Measurements from ENCODE around the gene DTNB. TPM values are rescaled to one million over a fixed set of nuclear protein-coding genes. Genes with fewer than 3 reads are reported as not detected.

DTNB gene
- total and polyA plus RNA-seq, 10 of the 15 experiments (the other 5 are each of a cell fraction or from before 2014, with no cell fraction given): 4.5 to 30.6 (median 11.9) TPM

DNA sequence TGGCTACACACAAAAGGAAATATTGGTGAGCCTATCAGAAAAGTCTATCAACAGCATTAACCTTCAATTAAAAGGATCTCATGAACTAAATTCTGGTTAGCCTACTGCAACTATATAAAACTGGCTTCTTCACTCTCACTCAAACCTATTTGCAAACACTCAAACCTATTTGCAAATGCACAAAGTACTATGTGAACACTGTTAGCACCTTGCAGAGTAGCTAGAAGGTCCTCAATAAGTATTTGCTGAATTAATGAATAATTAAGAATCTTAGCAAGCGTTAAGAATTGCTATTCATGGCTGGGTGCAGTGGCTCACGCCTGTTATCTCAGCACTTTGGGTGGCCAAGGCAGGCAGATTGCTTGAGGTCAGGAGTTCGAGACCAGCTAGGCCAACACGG is 150.3 kb downstream of the DTNB start:
- H3K9me3 ChIP-seq (replicated peaks; ENCODE audit: control insufficient read depth, insufficient read depth, low read length): no peaks in the 10 kb centered on the region; the same call in 2 of the 3 replicates
- no peak overlapping the region for H3K9ac ChIP-seq (ENCODE audit: control insufficient read depth, insufficient read depth, low read length)
- TF ChIP-seq MTA3 (IDR thresholded peaks at IDR 0.05; ENCODE audit: borderline replicate concordance, low read length): no peak
- no peak for TF ChIP-seq NR2C1 (IDR thresholded peaks at IDR 0.05)
- no peak for TF ChIP-seq IKZF2 (IDR thresholded peaks at IDR 0.05)
- ATAC-seq: no peak
- no peak for DNase-seq (ENCODE audit: low read depth, low spot score)
- no peaks in the 10 kb centered on the region for H3K79me2 ChIP-seq (ENCODE audit: control insufficient read depth, insufficient read depth, low read length)
- WGBS (ENCODE audit: insufficient coverage, insufficient replicate concordance, low lambda C conversion rate, missing lambda C conversion rate): 90% methylated on average over 4 of the region's 4 CpGs
- ChIA-PET SMC1A (ENCODE audit: uncharacterized antibody, unreplicated experiment) (interaction anchor here (0.6 to 4.6 kb wide), 9 partner anchors 34 to 357 kb away, joined by 3 to 33 read pairs (median 3); no protein-coding TSS in a partner anchor), CTCF (interaction anchor here (0.8 to 4.1 kb wide), 4 partner anchors 40 to 214 kb away, joined by 3 to 28 read pairs (median 8); no protein-coding TSS in a partner anchor), RAD21 (ENCODE audit: unreplicated experiment) (interaction anchor here (0.9 to 4.7 kb wide), 8 partner anchors 40 to 221 kb away, joined by 3 to 35 read pairs (median 6); partner anchors contain the start of gene DNMT3A), POLR2A (interaction anchor here (0.6 to 1.1 kb wide), 7 partner anchors 35 to 1084 kb away, joined by 3 to 7 read pairs (median 4); no protein-coding TSS in a partner anchor)
- BruUV-seq (replicated peaks): no TSS peak
- no peak for FAIRE-seq
- in situ Hi-C loops (cut with MboI) (no loop called here), intact Hi-C loops (cut with micrococcal nuclease; ENCODE audit: unreplicated experiment) (loop anchor here (2.0 to 5.0 kb wide), 3 partner anchors 34 to 356 kb away; no protein-coding TSS in a partner anchor)
- no peak overlapping the region for H2AFZ ChIP-seq (ENCODE audit: control insufficient read depth, low read depth, low read length)
- no peaks in the 10 kb centered on the region for H3K27me3 ChIP-seq (replicated peaks in 1 of 2; ENCODE audit: control insufficient read depth in 2 of 2, insufficient read depth in 2 of 2, low read length in 1 of 2)
- H4K20me1 ChIP-seq (ENCODE audit: control insufficient read depth, insufficient read depth): no peaks in the 10 kb centered on the region
- H3K4me1 ChIP-seq (ENCODE audit: control insufficient read depth, insufficient read depth, low read length): peaks cover 6% of the 10 kb centered on the region; the same call in 1 of the 2 replicates
- H3K4me3 ChIP-seq: no peak overlapping the region
- no peak overlapping the region for H3K27ac ChIP-seq (ENCODE audit: control insufficient read depth, insufficient read depth)
- H3K36me3 ChIP-seq (ENCODE audit: control insufficient read depth in 2 of 2, insufficient read depth in 2 of 2, low read length in 1 of 2): no peaks in the 10 kb centered on the region
- H3K4me2 ChIP-seq (ENCODE audit: control insufficient read depth, insufficient read depth): no peak overlapping the region

- Histone ChIP-seq H3K9me3 (replicated peaks; ENCODE audit: control insufficient read depth, insufficient read depth, low read length) (no peaks in the 10 kb centered on the region; the same call in 2 of the 3 replicates), H3K9ac (ENCODE audit: control insufficient read depth, insufficient read depth, low read length) (peak overlapping the region; percentile 34), H3K4me2 (ENCODE audit: control insufficient read depth, insufficient read depth) (peak overlapping the region; percentile 72), H4K20me1 (ENCODE audit: control insufficient read depth, insufficient read depth) (no peaks in the 10 kb centered on the region), H3K27ac (ENCODE audit: control insufficient read depth, insufficient read depth) (peak overlapping the region; percentile 67), H2AFZ (ENCODE audit: control insufficient read depth, low read depth, low read length) (peak overlapping the region; percentile 90), H3K27me3 (replicated peaks in 1 of 2; ENCODE audit: control insufficient read depth in 2 of 2, insufficient read depth in 2 of 2, low read length in 1 of 2) (no peaks in the 10 kb centered on the region), H3K4me3 (no peak overlapping the region), H3K79me2 (ENCODE audit: control insufficient read depth, insufficient read depth, low read length) (no peaks in the 10 kb centered on the region), H3K36me3 (ENCODE audit: control insufficient read depth in 2 of 2, insufficient read depth in 2 of 2, low read length in 1 of 2) (no peaks in the 10 kb centered on the region), H3K4me1 (ENCODE audit: control insufficient read depth, insufficient read depth, low read length) (peaks cover 6% of the 10 kb centered on the region; the same call in 1 of the 2 replicates)
- no TSS peak for BruUV-seq (replicated peaks)
- WGBS (ENCODE audit: insufficient coverage, insufficient replicate concordance, low lambda C conversion rate, missing lambda C conversion rate): 40% methylated on average over 10 of the region's 10 CpGs
- FAIRE-seq: peak; percentile 56
- ChIA-PET RAD21 (ENCODE audit: unreplicated experiment) (interaction anchor here (1.0 to 1.4 kb wide), 4 partner anchors 102 to 314 kb away, joined by 4 to 6 read pairs (median 4); partner anchors contain the start of gene DNMT3A), CTCF (interaction anchor here (0.9 to 3.8 kb wide), 7 partner anchors 41 to 214 kb away, joined by 3 to 13 read pairs (median 3); no protein-coding TSS in a partner anchor), POLR2A (interaction anchor here (0.9 kb wide), 2 partner anchors 103 to 159 kb away, joined by 3 to 5 read pairs; no protein-coding TSS in a partner anchor), SMC1A (ENCODE audit: uncharacterized antibody, unreplicated experiment) (interaction anchor here (0.6 to 1.6 kb wide), 10 partner anchors 16 to 356 kb away, joined by 3 to 6 read pairs (median 4); no protein-coding TSS in a partner anchor)
- peak; percentile 94 for ATAC-seq
- in situ Hi-C loops (cut with MboI) (no loop called here), intact Hi-C loops (cut with micrococcal nuclease; ENCODE audit: unreplicated experiment) (loop anchor here (1.0 to 5.0 kb wide), 7 partner anchors 35 to 355 kb away; no protein-coding TSS in a partner anchor)
- DNase-seq (ENCODE audit: low read depth, low spot score): peak; percentile 90
- TF ChIP-seq, protein P1, sequence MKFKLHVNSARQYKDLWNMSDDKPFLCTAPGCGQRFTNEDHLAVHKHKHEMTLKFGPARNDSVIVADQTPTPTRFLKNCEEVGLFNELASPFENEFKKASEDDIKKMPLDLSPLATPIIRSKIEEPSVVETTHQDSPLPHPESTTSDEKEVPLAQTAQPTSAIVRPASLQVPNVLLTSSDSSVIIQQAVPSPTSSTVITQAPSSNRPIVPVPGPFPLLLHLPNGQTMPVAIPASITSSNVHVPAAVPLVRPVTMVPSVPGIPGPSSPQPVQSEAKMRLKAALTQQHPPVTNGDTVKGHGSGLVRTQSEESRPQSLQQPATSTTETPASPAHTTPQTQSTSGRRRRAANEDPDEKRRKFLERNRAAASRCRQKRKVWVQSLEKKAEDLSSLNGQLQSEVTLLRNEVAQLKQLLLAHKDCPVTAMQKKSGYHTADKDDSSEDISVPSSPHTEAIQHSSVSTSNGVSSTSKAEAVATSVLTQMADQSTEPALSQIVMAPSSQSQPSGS (IDR thresholded peaks at IDR 0.05; ENCODE audit: low read length): no peak
- TF ChIP-seq BHLHE40 (IDR thresholded peaks at IDR 0.05; ENCODE audit: borderline replicate concordance in 1 of 2, low read depth in 2 of 2, low read length in 1 of 2) (peak; percentile 40 to 54; a peak in 2 of 4 replicates), NFYA (IDR thresholded peaks at IDR 0.05; ENCODE audit: borderline replicate concordance, low read depth, low read length) (no peak), RCOR1 (conservative IDR thresholded peaks at IDR 0.05; ENCODE audit: low read depth, low read length) (no peak), ZBED1 (IDR thresholded peaks at IDR 0.05; ENCODE audit: borderline replicate concordance) (no peak), ZNF274 (IDR thresholded peaks at IDR 0.05; ENCODE audit: insufficient read depth, insufficient read length) (no peak), MTA3 (IDR thresholded peaks at IDR 0.05; ENCODE audit: borderline replicate concordance, low read length) (no peak), NFYB (IDR thresholded peaks at IDR 0.05; ENCODE audit: insufficient read depth, low read depth, low read length) (no peak), SMAD5 (IDR thresholded peaks at IDR 0.05; ENCODE audit: low read depth) (no peak)
- TF ChIP-seq, protein P2, sequence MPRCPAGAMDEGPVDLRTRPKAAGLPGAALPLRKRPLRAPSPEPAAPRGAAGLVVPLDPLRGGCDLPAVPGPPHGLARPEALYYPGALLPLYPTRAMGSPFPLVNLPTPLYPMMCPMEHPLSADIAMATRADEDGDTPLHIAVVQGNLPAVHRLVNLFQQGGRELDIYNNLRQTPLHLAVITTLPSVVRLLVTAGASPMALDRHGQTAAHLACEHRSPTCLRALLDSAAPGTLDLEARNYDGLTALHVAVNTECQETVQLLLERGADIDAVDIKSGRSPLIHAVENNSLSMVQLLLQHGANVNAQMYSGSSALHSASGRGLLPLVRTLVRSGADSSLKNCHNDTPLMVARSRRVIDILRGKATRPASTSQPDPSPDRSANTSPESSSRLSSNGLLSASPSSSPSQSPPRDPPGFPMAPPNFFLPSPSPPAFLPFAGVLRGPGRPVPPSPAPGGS (IDR thresholded peaks at IDR 0.05; ENCODE audit: borderline replicate concordance, insufficient read depth, low read depth, low read length, poor library complexity, severe bottlenecking): no peak
Measured at GRCh38 chr2:25521665-25522387, 151.6 kb downstream of the DTNB start.

Measured in GM12878 (cell line).